Smooth muscle cell (in vitro differentiated cells): Measurements from ENCODE around the gene IQGAP3. TPM values are rescaled to one million over a fixed set of nuclear protein-coding genes. Genes with fewer than 3 reads are reported as not detected.
A peak's percentile ranks its signal among the peaks of the same experiment; 100 is the strongest.

Experiments
- DNase-seq: peaks from one replicate; lab custom pipeline; 2025; ENCODE audit not compliant: unreplicated experiment; lab: John Stamatoyannopoulos, UW
- H2AFZ ChIP-seq: fragments of 200-600 bp; sonication (generic); 2 replicates; pipeline ENCODE4 v1.6.0; 2016; ENCODE audit warnings: antibody characterized with exemption, low read depth, mild to moderate bottlenecking
- H3F3A ChIP-seq: fragments of 200-600 bp; sonication (generic); 2 replicates; pipeline ENCODE4 v1.6.0; 2017; ENCODE audit warnings: antibody characterized with exemption, low read depth
- H3K27ac ChIP-seq: fragments of 200-600 bp; sonication (generic); 2 replicates; pipeline ENCODE4 v1.5.1; 2016; ENCODE audit warnings: low read depth, mild to moderate bottlenecking
- H3K27me3 ChIP-seq: fragments of 200-600 bp; sonication (generic); 2 replicates; pipeline ENCODE4 v1.6.1; 2016; ENCODE audit warnings: low read depth, mild to moderate bottlenecking
- H3K36me3 ChIP-seq: fragments of 200-600 bp; sonication (generic); 2 replicates; pipeline ENCODE4 v1.5.1; 2016; ENCODE audit warnings: low read depth
- H3K4me1 ChIP-seq: fragments of 200-600 bp; sonication (generic); 2 replicates; pipeline ENCODE4 v1.5.1; 2016; ENCODE audit warnings: low read depth
- H3K4me2 ChIP-seq: fragments of 200-600 bp; sonication (generic); 2 replicates; pipeline ENCODE4 v1.6.0; 2016; ENCODE audit warnings: mild to moderate bottlenecking
- H3K4me3 ChIP-seq: fragments of 200-600 bp; sonication (generic); 2 replicates; pipeline ENCODE4 v1.5.1; 2016; ENCODE audit warnings: mild to moderate bottlenecking
- H3K79me2 ChIP-seq: fragments of 200-600 bp; sonication (generic); 2 replicates; pipeline ENCODE4 v1.6.0; 2016; ENCODE audit warnings: low read depth, mild to moderate bottlenecking
- H3K9ac ChIP-seq: fragments of 200-600 bp; sonication (generic); 2 replicates; pipeline ENCODE4 v1.6.0; 2016; ENCODE audit warnings: low read depth
- H3K9me3 ChIP-seq: fragments of 200-600 bp; sonication (generic); replicated peaks from 2 replicates; pipeline ENCODE4 v1.5.1; 2016; ENCODE audit warnings: low read depth
- H4K20me1 ChIP-seq: fragments of 200-600 bp; sonication (generic); 2 replicates; pipeline ENCODE4 v1.6.0; 2016; ENCODE audit warnings: low read depth
- WGBS: methylation state at CpG from one replicate; pipeline ENCODE4 v1.1.7; 2016; ENCODE audit warnings: low lambda C conversion rate; 5-methylcytosine and 5-hydroxymethylcytosine counted together
- polyA plus RNA-seq: library from polyadenylated mRNA; unstranded; fragments of >200 nt; fragmentation: Nextera tagmentation; extraction: Ambion mirVana; gene quantifications from 2 replicates; pipeline ENCODE4 v1.2.1, GENCODE V29; 2016
- total RNA-seq: library from RNA; depleted of rRNA; stranded (reverse); fragments of >200 nt; gene quantifications from 2 replicates; pipeline ENCODE4 v1.2.3, GENCODE V29; 2014
- TF ChIP-seq, protein P1 (sequence below): fragments of 200-600 bp; sonication (generic); IDR thresholded peaks from 2 replicates; pipeline ENCODE4 v1.5.1; 2017; ENCODE audit warnings: borderline replicate concordance, mild to moderate bottlenecking, antibody characterized with exemption; ENCODE audit not compliant: insufficient read depth, poor library complexity, severe bottlenecking

The IQGAP3 gene
- total and polyA plus RNA-seq, 2 experiments from 2014 or later, result 2.6 to 2.9 TPM

DNA sequence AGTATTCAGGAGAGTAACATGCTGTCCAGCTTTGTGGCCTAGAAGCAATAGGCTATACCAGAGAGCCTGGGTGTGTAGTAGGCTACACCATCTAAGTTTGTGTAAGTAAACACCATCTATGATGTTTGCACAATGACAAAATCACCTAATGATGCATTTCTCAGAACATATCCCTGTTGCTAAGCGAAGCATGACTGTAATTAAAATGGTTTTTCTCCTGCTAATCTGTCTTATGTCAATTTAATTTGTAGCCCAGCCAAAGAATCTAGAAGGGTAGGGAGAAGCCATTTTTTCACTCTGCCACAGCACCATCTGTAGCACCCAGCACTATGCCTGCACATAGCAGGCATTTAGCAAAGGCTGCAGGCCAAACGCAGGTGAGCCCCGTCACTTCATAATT lies 5.2 kb upstream of the IQGAP3 start:
- H3F3A ChIP-seq, result no peaks in the 10 kb centered on the region
- no peak for DNase-seq
- H3K4me2 ChIP-seq, result no peak overlapping the region
- H3K9me3 ChIP-seq, result no peaks in the 10 kb centered on the region
- H3K79me2 ChIP-seq, result no peaks in the 10 kb centered on the region
- no peaks in the 10 kb centered on the region for H3K36me3 ChIP-seq
- H3K27me3 ChIP-seq, result no peaks in the 10 kb centered on the region
- TF ChIP-seq, protein P1, sequence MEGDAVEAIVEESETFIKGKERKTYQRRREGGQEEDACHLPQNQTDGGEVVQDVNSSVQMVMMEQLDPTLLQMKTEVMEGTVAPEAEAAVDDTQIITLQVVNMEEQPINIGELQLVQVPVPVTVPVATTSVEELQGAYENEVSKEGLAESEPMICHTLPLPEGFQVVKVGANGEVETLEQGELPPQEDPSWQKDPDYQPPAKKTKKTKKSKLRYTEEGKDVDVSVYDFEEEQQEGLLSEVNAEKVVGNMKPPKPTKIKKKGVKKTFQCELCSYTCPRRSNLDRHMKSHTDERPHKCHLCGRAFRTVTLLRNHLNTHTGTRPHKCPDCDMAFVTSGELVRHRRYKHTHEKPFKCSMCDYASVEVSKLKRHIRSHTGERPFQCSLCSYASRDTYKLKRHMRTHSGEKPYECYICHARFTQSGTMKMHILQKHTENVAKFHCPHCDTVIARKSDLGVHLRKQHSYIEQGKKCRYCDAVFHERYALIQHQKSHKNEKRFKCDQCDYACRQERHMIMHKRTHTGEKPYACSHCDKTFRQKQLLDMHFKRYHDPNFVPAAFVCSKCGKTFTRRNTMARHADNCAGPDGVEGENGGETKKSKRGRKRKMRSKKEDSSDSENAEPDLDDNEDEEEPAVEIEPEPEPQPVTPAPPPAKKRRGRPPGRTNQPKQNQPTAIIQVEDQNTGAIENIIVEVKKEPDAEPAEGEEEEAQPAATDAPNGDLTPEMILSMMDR, result no peak
- no peaks in the 10 kb centered on the region for H4K20me1 ChIP-seq
- no peak overlapping the region for H2AFZ ChIP-seq
- 90% methylated on average over 3 of the region's 3 CpGs for WGBS
- no peaks in the 10 kb centered on the region for H3K4me1 ChIP-seq
- H3K9ac ChIP-seq, result no peak overlapping the region
- no peak overlapping the region for H3K27ac ChIP-seq
- no peak overlapping the region for H3K4me3 ChIP-seq

DNA sequence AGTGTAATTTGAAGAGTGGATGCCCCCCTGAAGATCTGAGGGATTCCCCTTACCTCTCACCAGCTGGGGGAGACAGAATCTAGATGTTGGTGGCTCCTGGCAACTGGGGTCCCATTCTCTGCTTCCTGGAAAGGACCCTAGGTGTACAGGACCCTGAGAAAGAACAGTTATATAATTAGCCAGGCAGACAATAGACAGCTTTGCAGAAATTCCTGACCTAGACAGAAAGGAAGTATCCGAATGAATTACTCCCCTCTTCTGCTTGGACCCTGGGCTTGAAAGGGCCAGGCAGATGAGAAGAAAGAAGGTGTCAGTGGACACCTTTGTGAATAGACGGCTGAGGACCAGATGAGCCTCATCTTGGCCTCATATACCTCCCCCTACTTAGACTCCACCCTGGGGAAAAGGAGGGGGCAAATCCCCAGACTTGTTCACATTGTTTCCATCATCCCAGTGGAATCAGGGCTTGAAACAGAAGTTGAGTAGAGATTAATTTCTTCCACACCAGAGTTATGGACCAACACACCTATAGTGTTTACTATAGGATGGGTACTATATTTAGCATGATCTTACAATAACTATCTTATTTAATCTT lies 1.8 kb upstream of the IQGAP3 start:
- H4K20me1 ChIP-seq, result no peaks in the 10 kb centered on the region
- no peaks in the 10 kb centered on the region for H3K27me3 ChIP-seq
- no peak overlapping the region for H3K9ac ChIP-seq
- peaks cover 12% of the 10 kb centered on the region for H3K79me2 ChIP-seq
- TF ChIP-seq, protein P1, result no peak
- no peak overlapping the region for H3K27ac ChIP-seq
- H3K4me3 ChIP-seq, result no peak overlapping the region
- no peak overlapping the region for H3K4me2 ChIP-seq
- DNase-seq, result no peak
- WGBS, result 74% methylated on average over 2 of the region's 2 CpGs
- no peaks in the 10 kb centered on the region for H3F3A ChIP-seq
- no peaks in the 10 kb centered on the region for H3K4me1 ChIP-seq
- H2AFZ ChIP-seq, result no peak overlapping the region
- no peaks in the 10 kb centered on the region for H3K9me3 ChIP-seq
- H3K36me3 ChIP-seq, result no peaks in the 10 kb centered on the region

DNA sequence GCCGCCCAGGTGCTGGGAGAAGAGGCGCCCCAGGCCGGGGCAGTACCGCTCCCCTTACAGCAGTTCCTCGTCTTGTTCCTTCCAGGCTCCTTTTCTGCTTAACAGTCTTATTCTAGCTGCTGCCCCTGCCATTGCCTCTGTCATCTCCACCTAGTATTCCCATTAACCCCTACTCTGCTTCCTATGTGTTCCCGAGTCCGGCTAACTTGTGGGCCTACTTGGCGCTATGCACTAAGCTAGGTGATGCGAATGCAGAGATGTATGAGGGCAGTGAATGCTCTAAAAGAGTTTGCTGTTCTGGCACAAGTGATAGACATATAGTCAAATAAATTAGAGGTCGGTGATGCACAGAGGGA lies 276 bp upstream of the IQGAP3 start:
- Histone ChIP-seq H3K4me2 (peak overlapping the region; percentile 90), H3K79me2 (peaks cover 12% of the 10 kb centered on the region), H3K4me1 (no peaks in the 10 kb centered on the region), H3K27me3 (no peaks in the 10 kb centered on the region), H3F3A (no peaks in the 10 kb centered on the region), H3K9me3 (no peaks in the 10 kb centered on the region), H4K20me1 (no peaks in the 10 kb centered on the region), H2AFZ (peak overlapping the region; percentile 67), H3K4me3 (peak overlapping the region; percentile 56), H3K27ac (no peak overlapping the region), H3K9ac (no peak overlapping the region), H3K36me3 (no peaks in the 10 kb centered on the region)
- WGBS, result 44% methylated on average over 10 of the region's 10 CpGs
- TF ChIP-seq, protein P1, result no peak
- no peak for DNase-seq

DNA sequence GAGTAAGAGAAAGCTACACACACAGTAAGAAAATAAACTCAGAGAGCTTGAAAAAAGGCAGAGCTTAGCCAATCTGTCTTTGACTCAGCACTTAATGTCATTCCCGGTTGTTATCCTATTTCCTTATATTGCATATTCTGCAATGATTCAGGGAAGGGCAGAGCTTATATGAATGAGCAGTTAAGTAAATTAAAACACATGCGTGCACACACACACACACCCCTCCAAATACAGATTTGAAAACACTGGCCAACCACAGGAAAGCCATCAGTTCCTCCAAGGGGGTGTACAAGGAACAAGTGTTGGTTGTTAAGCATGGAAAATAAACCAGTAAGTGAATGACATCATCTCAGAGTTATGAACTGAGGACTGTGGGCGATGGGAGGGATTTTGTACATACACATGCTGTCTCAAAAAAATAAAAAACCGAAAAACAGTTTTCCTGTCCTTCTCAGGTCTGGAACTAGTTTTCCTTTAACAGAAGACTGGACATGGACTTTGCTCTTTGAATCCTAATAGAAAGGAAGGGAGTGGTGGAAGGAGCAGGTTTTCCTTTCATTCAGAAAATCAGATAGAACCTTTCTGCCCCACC lies 1.0 kb downstream of the IQGAP3 start:
- peak overlapping the region; percentile 64 for H2AFZ ChIP-seq
- WGBS, result 18% methylated on average over 4 of the region's 4 CpGs
- H3K9me3 ChIP-seq, result no peaks in the 10 kb centered on the region
- H3K27me3 ChIP-seq, result no peaks in the 10 kb centered on the region
- TF ChIP-seq, protein P1, result no peak
- no peaks in the 10 kb centered on the region for H3K36me3 ChIP-seq
- H3K27ac ChIP-seq, result peak overlapping the region; percentile 78
- peak overlapping the region; percentile 90 for H3K4me2 ChIP-seq
- peak overlapping the region; percentile 59 for H3K9ac ChIP-seq
- no peaks in the 10 kb centered on the region for H3K4me1 ChIP-seq
- no peaks in the 10 kb centered on the region for H4K20me1 ChIP-seq
- DNase-seq, result no peak
- H3K79me2 ChIP-seq, result peaks cover 12% of the 10 kb centered on the region
- H3F3A ChIP-seq, result no peaks in the 10 kb centered on the region
- peak overlapping the region; percentile 56 for H3K4me3 ChIP-seq
